GM19372 (cell line): ENCODE results near the gene SHISA4.

Source experiments
- ATAC-seq: cut with Tn5 transposase; IDR thresholded peaks from one replicate; pipeline ENCODE4 v1.9.1; 2021; ENCODE audit warnings: mild to moderate bottlenecking, low read depth, moderate library complexity; ENCODE audit not compliant: unreplicated experiment

Gene SHISA4

GRCh38 chr1:201880928-201881571 lies 7.6 kb upstream of the SHISA4 start:
- ATAC-seq, result no peak

- no peak for ATAC-seq
These were observed 7.1 kb upstream of the SHISA4 start for GRCh38 chr1:201881617-201882016.

DNA sequence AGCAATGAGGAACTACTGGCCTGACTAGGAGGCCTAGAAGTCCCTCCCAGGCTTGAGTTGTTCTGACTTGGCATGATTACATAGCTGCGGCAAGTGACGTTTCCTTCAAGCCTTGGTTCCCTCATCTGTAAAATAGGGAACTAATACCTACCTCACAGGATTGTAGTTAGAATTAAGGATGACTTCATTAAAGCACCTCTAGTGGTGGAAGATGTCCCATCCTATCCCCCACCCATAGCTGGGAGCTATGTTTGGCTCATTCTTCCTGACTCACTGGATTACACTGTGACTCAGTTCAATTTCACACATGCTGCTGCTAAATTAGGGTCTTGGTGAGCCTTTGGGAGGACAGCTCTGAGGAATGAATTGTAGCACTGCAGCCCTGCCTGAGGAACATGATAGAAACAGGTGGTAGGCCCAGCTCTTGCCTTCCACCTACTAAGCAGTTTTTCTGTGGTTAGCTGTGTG lies 6.0 kb upstream of the SHISA4 start:
- peak; percentile 37 for ATAC-seq

DNA sequence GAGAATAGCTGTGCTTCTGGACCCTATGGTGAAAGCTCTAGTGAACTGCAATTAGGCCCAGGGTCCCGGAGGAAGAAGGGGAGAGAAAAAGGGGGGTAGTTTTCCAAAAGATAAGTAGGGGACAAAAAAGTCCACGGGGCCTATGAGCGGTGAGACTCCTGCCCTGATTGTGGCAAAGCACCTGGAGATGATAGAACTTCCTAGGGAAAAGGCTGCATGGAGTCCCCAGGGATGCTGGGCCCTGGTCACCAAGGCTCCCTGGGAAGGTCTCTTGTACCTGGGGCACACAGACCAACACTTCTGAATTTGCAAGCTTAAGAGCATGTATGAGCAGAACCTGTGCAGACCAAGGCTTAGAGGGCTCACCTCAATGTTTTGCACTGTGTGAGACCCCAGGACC lies 5.4 kb upstream of the SHISA4 start:
- ATAC-seq, result no peak

- ATAC-seq, result no peak
These were observed 4.9 kb upstream of the SHISA4 start for GRCh38 chr1:201883786-201884185.

GRCh38 chr1:201884425-201884824 lies 4.3 kb upstream of the SHISA4 start:
- no peak for ATAC-seq

DNA sequence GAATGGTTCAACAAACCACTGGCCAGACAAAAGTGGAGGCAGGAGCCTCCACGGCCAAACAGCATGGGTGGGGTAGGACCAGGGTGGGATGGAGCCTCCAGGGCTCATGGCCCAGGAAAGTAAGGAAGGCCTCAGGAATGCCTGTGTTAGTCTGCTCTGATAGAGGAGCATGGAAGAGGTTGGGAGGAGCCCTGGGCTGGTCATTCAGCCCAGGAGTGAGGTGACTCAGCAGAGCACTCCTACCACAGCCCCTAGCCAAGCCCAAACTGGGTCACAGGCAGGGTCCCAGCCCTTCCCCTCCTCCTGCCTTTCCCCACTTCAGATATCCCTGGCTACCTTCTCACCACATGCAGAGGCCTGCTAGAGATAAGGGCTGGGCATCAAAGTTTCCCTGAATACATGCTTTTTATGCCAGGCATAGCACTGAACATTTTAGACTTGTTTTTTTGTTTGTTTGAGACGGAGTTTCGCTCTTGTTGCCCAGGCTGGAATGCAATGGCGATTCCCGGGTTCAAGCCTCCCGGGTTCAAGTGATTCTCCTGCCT lies 3.1 kb upstream of the SHISA4 start:
- ATAC-seq, result no peak

- no peak for ATAC-seq
These were observed 2.4 kb upstream of the SHISA4 start for GRCh38 chr1:201886103-201886885.

DNA sequence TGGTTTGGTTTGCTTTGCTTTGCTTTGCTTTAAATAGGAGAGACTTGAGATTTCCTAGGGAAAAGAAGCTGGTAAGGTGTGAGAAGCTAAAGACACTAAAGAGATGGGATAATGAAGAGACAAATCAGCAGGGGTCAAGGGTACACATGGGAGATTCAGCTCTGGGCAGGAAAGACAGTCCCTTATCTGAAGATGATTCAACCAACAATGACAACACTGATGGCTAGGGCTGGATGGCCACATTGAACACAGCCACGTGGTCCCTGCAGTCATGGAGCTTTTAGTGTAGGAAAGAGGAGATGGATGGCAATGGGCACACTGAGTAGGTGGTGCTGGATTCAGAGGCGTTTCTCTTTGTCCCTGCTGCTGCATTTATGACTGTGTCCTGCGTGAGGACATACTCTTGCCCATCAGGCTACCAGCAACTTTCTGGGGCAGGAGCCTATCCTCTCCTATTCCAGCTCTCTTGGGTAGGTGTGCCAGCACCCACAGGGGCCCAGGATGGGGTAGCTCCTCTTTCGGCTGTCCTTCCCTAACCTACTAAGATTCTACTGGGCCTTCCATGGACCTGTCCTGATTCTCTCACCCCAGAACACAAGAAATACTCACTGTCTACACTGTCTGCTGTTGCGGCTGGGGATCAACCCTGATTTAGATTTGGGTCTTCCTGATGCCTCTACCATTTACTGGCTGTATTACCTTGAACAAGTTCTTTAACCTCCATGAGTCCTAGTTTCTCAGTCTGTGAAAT lies 1.4 kb upstream of the SHISA4 start:
- ATAC-seq, result no peak

- no peak for ATAC-seq
These were observed 631 bp downstream of the SHISA4 start for GRCh38 chr1:201889090-201889968.

DNA sequence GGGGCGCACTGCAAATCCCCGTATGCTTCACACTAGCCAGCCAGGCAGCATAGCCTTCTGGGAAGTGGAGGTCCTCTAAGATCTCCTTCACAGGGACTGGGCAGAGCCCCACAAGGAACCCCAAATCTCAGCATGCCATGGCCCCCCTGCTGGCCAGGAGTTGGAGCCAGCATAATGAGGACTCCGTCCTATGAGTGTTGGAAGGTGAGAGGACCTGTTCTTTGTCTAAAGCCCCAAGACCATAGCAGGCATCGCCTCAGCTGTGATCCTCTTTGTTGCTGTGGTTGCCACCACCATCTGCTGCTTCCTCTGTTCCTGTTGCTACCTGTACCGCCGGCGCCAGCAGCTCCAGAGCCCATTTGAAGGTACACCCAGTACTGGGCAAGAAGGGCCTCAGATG lies 1.5 kb downstream of the SHISA4 start:
- no peak for ATAC-seq

- ATAC-seq, result no peak
These were observed 2.2 kb downstream of the SHISA4 start for GRCh38 chr1:201890806-201891450.

DNA sequence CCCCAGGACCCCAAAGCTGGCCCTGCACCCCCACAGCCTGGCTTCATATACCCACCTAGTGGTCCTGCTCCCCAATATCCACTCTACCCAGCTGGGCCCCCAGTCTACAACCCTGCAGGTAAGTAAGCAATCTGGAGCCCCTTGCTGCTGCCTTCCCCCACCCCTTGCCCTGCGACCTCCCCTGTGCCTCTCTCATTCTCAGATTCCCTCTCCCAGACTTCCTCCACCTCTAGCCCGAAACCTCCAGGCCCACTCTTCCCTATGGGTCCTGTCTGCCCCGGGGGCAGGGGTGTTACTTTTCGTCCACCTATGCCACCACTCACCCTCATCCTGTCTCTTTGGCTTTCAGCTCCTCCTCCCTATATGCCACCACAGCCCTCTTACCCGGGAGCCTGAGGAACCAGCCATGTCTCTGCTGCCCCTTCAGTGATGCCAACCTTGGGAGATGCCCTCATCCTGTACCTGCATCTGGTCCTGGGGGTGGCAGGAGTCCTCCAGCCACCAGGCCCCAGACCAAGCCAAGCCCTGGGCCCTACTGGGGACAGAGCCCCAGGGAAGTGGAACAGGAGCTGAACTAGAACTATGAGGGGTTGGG lies 2.9 kb downstream of the SHISA4 start:
- no peak for ATAC-seq

DNA sequence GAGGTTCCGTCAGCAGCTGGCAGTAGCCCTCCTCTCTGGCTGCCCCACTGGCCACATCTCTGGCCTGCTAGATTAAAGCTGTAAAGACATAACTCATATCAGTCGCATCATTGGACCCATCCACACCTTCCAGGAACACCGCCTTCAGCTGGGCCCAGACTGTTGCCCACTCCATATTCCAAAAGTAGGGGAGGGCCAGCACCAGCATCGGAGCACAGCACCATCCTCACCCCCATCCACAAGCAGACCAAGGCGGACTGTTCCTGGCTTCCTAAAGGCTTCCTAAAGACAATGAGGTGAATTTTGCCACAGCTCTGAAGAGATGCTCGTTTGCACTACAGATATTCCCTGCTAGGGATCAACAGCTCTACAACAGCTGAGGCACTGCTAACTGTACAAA lies 3.5 kb downstream of the SHISA4 start:
- no peak for ATAC-seq

- ATAC-seq, result no peak
These were observed 4.7 kb downstream of the SHISA4 start for GRCh38 chr1:201893431-201893830.

- no peak for ATAC-seq
These were observed 5.8 kb downstream of the SHISA4 start for GRCh38 chr1:201894343-201895119.

- ATAC-seq, result no peak
These were observed 6.5 kb downstream of the SHISA4 start for GRCh38 chr1:201895120-201895665.
